GM10266 (cell line): ENCODE results near the gene SRSF8.

Experiments used
- DNase-seq: peaks from one replicate; pipeline ENCODE4 v3.0.0; 2012; ENCODE audit errors: extremely low spot score
- TF ChIP-seq, protein P1 (sequence below): IDR thresholded peaks from 2 replicates; pipeline ENCODE4 v1.5.1; 2012; ENCODE audit warnings: mild to moderate bottlenecking, low read depth; ENCODE audit not compliant: control insufficient read depth, insufficient read depth; ENCODE audit errors: missing control alignments

The SRSF8 gene

GRCh38 chr11:95119361-95120060, 52.8 kb downstream of the SRSF8 start:
- TF ChIP-seq, protein P1, sequence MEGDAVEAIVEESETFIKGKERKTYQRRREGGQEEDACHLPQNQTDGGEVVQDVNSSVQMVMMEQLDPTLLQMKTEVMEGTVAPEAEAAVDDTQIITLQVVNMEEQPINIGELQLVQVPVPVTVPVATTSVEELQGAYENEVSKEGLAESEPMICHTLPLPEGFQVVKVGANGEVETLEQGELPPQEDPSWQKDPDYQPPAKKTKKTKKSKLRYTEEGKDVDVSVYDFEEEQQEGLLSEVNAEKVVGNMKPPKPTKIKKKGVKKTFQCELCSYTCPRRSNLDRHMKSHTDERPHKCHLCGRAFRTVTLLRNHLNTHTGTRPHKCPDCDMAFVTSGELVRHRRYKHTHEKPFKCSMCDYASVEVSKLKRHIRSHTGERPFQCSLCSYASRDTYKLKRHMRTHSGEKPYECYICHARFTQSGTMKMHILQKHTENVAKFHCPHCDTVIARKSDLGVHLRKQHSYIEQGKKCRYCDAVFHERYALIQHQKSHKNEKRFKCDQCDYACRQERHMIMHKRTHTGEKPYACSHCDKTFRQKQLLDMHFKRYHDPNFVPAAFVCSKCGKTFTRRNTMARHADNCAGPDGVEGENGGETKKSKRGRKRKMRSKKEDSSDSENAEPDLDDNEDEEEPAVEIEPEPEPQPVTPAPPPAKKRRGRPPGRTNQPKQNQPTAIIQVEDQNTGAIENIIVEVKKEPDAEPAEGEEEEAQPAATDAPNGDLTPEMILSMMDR, result no peak
- no peak for DNase-seq
